MM.1S (cell line): Measurements from ENCODE around the gene XPR1.

ENCODE experiments used
- EZH2 ChIP-seq: fragments of 300-600 bp; sonication (generic); optimal IDR thresholded peaks from 2 replicates; pipeline ENCODE3; 2017; ENCODE audit warnings: low read depth, mild to moderate bottlenecking, antibody characterized with exemption, low read length, mixed read lengths
- EZH2phosphoT487 ChIP-seq: fragments of 300-600 bp; sonication (generic); IDR thresholded peaks from 2 replicates; pipeline ENCODE4 v1.6.1; 2018; ENCODE audit warnings: antibody characterized with exemption, low read length
- TF ChIP-seq, protein P1 (sequence below): fragments of 300-600 bp; sonication (generic); IDR thresholded peaks from 2 replicates; pipeline ENCODE4 v1.5.1; 2016; ENCODE audit warnings: antibody characterized with exemption, low read length, mixed read lengths

DNA sequence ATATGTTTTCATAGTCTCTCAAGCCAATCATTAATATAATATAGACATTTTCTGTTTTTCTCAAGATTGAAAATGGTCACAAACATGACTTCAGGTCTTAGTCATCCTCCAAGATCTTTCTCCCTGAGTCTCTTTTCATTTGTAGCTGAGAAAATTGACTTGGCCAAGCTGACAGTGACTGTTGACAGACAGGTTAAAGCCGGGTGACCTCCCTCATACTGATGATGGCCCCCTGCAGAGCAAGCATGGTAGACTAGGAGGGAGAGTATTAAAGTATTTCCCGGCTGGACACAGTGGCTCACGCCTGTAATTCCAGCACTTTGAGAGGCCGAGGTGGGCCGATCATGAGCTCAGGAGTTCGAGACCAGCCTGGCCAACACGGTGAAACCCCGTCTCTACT lies 274.1 kb downstream of the XPR1 start:
- TF ChIP-seq, protein P1, sequence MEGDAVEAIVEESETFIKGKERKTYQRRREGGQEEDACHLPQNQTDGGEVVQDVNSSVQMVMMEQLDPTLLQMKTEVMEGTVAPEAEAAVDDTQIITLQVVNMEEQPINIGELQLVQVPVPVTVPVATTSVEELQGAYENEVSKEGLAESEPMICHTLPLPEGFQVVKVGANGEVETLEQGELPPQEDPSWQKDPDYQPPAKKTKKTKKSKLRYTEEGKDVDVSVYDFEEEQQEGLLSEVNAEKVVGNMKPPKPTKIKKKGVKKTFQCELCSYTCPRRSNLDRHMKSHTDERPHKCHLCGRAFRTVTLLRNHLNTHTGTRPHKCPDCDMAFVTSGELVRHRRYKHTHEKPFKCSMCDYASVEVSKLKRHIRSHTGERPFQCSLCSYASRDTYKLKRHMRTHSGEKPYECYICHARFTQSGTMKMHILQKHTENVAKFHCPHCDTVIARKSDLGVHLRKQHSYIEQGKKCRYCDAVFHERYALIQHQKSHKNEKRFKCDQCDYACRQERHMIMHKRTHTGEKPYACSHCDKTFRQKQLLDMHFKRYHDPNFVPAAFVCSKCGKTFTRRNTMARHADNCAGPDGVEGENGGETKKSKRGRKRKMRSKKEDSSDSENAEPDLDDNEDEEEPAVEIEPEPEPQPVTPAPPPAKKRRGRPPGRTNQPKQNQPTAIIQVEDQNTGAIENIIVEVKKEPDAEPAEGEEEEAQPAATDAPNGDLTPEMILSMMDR: no peak
- TF ChIP-seq EZH2phosphoT487 (no peak), EZH2 (no peak)
